MM.1S (cell line): ENCODE data around the gene NOL4L.

Source experiments
- CTCF ChIP-seq: fragments of 300-600 bp; sonication (generic); IDR thresholded peaks from 2 replicates; pipeline ENCODE4 v1.5.1; 2016; ENCODE audit warnings: antibody characterized with exemption, low read length, mixed read lengths
- EZH2 ChIP-seq: fragments of 300-600 bp; sonication (generic); optimal IDR thresholded peaks from 2 replicates; pipeline ENCODE3; 2017; ENCODE audit warnings: low read depth, mild to moderate bottlenecking, antibody characterized with exemption, low read length, mixed read lengths

DNA sequence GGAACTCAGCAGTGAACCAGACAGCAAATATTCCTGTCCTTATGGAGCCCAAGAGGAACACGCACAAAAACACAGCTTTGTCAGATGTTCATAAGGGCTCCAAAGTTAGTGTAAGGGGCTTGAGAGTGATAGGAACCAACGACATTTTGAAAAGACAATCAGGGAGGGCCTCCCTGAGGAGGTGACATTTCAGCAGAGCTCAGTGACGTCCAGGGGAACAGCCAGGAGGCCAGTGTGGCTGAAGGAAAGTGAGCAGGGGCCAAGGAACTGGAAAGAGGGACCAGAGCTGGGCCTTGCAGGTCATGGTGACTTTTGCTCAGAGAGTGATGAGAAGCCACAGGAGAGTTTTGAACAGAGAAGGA, 16.1 kb downstream of the NOL4L start:
- TF ChIP-seq CTCF = no peak
- TF ChIP-seq EZH2 = no peak
